Measurements from ENCODE around the gene TBC1D21. TPM values are rescaled to one million over a fixed set of nuclear protein-coding genes. Genes with fewer than 3 reads are reported as not detected.

The TBC1D21 gene
- total RNA-seq, 1 experiment from 2014 or later: not detected

DNA sequence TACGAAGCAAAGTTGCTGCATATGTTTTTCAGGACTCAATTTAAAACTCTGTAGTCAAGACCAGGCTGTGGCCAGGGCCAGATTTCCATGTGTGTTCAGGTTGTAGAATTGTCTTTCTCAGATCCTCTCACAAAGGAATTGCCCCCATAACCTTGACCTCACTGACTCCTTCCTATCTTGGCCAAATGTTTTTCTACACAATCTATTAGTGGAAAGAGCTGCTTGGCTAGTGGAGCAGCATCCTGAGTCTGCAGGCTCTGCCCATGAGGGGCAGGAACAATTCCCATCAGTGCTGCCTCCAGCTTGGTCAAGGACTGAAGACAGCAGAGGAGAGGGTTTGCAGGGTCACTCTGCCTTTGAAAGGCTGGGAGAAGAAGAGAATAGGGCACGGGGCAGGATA is 6.9 kb upstream of the TBC1D21 start:
- no peaks in the 10 kb centered on the region for H3K36me3 Mint-ChIP-seq (ENCODE audit: insufficient read depth, unreplicated experiment)
- ChIA-PET POLR2A (interaction anchor here (0.6 kb wide), 1 partner anchor 243 kb away, joined by 3 read pairs; no protein-coding TSS in a partner anchor), CTCF (interaction anchor here (0.9 to 1.7 kb wide), 2 partner anchors 8 to 98 kb away, joined by 3 to 7 read pairs; partner anchors contain the start of gene TBC1D21)
- intact Hi-C loops (cut with micrococcal nuclease): no loop called here
- H3K9me3 Mint-ChIP-seq (ENCODE audit: unreplicated experiment): peaks cover 8% of the 10 kb centered on the region
- no peak overlapping the region for H3K4me3 Mint-ChIP-seq (ENCODE audit: unreplicated experiment)
- H3K27me3 Mint-ChIP-seq (ENCODE audit: insufficient read depth, unreplicated experiment): peaks cover 99% of the 10 kb centered on the region
- no TSS peak for BruUV-seq (replicated peaks)
- H3K27ac Mint-ChIP-seq (ENCODE audit: low read depth, unreplicated experiment): no peak overlapping the region
- no peaks in the 10 kb centered on the region for H3K4me1 Mint-ChIP-seq (ENCODE audit: insufficient read depth, unreplicated experiment)
- no peak for DNase-seq (ENCODE audit: unreplicated experiment)
- TF ChIP-seq, protein P1, sequence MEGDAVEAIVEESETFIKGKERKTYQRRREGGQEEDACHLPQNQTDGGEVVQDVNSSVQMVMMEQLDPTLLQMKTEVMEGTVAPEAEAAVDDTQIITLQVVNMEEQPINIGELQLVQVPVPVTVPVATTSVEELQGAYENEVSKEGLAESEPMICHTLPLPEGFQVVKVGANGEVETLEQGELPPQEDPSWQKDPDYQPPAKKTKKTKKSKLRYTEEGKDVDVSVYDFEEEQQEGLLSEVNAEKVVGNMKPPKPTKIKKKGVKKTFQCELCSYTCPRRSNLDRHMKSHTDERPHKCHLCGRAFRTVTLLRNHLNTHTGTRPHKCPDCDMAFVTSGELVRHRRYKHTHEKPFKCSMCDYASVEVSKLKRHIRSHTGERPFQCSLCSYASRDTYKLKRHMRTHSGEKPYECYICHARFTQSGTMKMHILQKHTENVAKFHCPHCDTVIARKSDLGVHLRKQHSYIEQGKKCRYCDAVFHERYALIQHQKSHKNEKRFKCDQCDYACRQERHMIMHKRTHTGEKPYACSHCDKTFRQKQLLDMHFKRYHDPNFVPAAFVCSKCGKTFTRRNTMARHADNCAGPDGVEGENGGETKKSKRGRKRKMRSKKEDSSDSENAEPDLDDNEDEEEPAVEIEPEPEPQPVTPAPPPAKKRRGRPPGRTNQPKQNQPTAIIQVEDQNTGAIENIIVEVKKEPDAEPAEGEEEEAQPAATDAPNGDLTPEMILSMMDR (IDR thresholded peaks at IDR 0.05; ENCODE audit: unreplicated experiment): no peak

DNA sequence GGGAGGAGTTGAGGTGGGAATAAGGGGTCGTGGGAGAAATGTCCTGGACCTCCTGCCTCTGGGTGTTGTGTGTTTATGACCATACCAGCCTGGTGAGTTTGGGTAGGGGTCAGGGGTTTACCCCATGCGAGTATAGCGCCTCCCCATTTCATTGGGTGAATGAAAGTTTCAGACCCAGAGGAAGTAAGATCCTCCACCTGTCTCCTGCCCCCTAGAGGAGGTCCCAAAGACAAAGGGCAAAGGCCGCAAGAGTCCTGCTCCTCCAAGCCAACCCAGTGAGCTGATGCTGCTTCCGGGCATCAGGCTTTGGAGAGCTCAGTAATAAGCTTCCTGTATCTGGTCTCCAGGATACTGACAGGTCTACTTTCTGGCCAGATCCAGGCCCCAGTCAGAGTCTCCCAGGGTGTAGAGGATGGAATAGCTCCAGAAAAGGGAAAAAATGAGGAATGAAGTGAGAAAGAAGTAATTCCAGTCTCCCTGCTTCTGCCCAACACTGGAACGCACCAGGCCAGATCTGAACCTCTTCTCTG is 6.4 kb upstream of the TBC1D21 start:
- Mint-ChIP-seq H3K9me3 (ENCODE audit: unreplicated experiment) (peaks cover 8% of the 10 kb centered on the region), H3K27me3 (ENCODE audit: insufficient read depth, unreplicated experiment) (peaks cover 100% of the 10 kb centered on the region), H3K4me3 (ENCODE audit: unreplicated experiment) (no peak overlapping the region), H3K4me1 (ENCODE audit: insufficient read depth, unreplicated experiment) (no peaks in the 10 kb centered on the region), H3K27ac (ENCODE audit: low read depth, unreplicated experiment) (no peak overlapping the region), H3K36me3 (ENCODE audit: insufficient read depth, unreplicated experiment) (no peaks in the 10 kb centered on the region)
- BruUV-seq (replicated peaks): no TSS peak
- TF ChIP-seq, protein P1 (IDR thresholded peaks at IDR 0.05; ENCODE audit: unreplicated experiment): no peak
- DNase-seq (ENCODE audit: unreplicated experiment): no peak
- intact Hi-C loops (cut with micrococcal nuclease): no loop called here
- ChIA-PET CTCF (interaction anchor here (0.6 to 0.9 kb wide), 2 partner anchors 97 to 442 kb away, joined by 3 read pairs; no protein-coding TSS in a partner anchor), POLR2A (interaction anchor here (0.6 kb wide), 1 partner anchor 243 kb away, joined by 3 read pairs; no protein-coding TSS in a partner anchor)

DNA sequence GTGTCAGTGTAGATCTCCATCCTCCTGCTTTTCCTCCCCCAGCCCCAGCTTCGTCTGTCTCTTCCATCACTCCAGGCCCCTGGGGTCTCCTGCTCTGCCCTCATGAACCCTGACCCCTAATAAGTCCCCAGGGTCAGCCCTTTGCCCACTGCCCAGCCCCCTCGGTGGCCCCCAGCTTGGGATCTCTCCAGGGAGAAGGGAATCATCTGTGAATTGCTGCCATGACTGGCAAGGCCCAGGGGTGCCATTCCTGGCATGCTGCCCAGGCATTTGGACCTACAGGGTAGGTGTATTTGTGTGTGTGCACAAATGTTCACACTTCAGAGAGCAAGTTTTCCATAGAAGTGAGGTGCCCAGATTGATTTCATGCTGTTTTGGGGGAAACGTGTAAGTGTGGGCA is 5.9 kb upstream of the TBC1D21 start:
- peaks cover 8% of the 10 kb centered on the region for H3K9me3 Mint-ChIP-seq (ENCODE audit: unreplicated experiment)
- POLR2A ChIA-PET: no interaction called here
- intact Hi-C loops (cut with micrococcal nuclease): no loop called here
- H3K4me1 Mint-ChIP-seq (ENCODE audit: insufficient read depth, unreplicated experiment): no peaks in the 10 kb centered on the region
- H3K27ac Mint-ChIP-seq (ENCODE audit: low read depth, unreplicated experiment): no peak overlapping the region
- TF ChIP-seq, protein P1 (IDR thresholded peaks at IDR 0.05; ENCODE audit: unreplicated experiment): no peak
- H3K36me3 Mint-ChIP-seq (ENCODE audit: insufficient read depth, unreplicated experiment): no peaks in the 10 kb centered on the region
- no TSS peak for BruUV-seq (replicated peaks)
- no peak overlapping the region for H3K4me3 Mint-ChIP-seq (ENCODE audit: unreplicated experiment)
- H3K27me3 Mint-ChIP-seq (ENCODE audit: insufficient read depth, unreplicated experiment): peaks cover 100% of the 10 kb centered on the region
- CTCF ChIA-PET: interaction anchor here (0.6 to 0.9 kb wide), 2 partner anchors 97 to 441 kb away, joined by 3 read pairs; no protein-coding TSS in a partner anchor
- no peak for DNase-seq (ENCODE audit: unreplicated experiment)

DNA sequence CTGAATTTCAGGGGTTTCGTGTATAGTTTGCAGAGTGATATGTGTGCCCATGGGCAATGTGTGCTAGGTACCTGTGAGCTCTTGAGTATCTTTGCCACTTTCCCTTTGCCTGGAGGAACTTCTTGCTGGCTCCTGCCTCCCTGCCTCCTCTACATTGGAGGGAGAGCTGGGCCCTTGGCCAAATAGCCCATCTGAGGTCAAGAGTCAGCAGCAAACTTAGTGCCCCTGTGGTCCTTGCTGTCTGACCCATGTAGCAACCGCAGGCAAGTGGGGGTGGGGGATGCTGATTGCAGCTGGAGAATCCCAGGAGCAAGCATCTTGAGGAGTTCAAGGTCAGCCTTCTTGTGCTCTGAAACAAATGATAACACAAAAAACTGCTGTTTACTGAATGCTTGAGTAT is 5.4 kb upstream of the TBC1D21 start:
- no peaks in the 10 kb centered on the region for H3K4me1 Mint-ChIP-seq (ENCODE audit: insufficient read depth, unreplicated experiment)
- CTCF ChIA-PET: no interaction called here
- TF ChIP-seq, protein P1 (IDR thresholded peaks at IDR 0.05; ENCODE audit: unreplicated experiment): no peak
- no peaks in the 10 kb centered on the region for H3K36me3 Mint-ChIP-seq (ENCODE audit: insufficient read depth, unreplicated experiment)
- no TSS peak for BruUV-seq (replicated peaks)
- H3K27me3 Mint-ChIP-seq (ENCODE audit: insufficient read depth, unreplicated experiment): peaks cover 100% of the 10 kb centered on the region
- H3K4me3 Mint-ChIP-seq (ENCODE audit: unreplicated experiment): no peak overlapping the region
- peaks cover 8% of the 10 kb centered on the region for H3K9me3 Mint-ChIP-seq (ENCODE audit: unreplicated experiment)
- no peak overlapping the region for H3K27ac Mint-ChIP-seq (ENCODE audit: low read depth, unreplicated experiment)
- POLR2A ChIA-PET: no interaction called here
- intact Hi-C loops (cut with micrococcal nuclease): no loop called here
- DNase-seq (ENCODE audit: unreplicated experiment): no peak
